ENCODE results near the gene ZNF821. TPM values are rescaled to one million over a fixed set of nuclear protein-coding genes. Genes with fewer than 3 reads are reported as not detected.

Gene ZNF821
- total RNA-seq (2022; extraction: Qiagen RNA extraction): 3.1 to 5.3 TPM (median 4.1 TPM) in 5 replicates

GRCh38 chr16:71883849-71884638 is at the start of gene ZNF821:
ZNF821 (minus strand) TSS chr16:71884182; CDS start chr16:71879946, 4,236 bp downstream.

GRCh38 chr16:71894921-71895678 is 11.1 kb upstream of the ZNF821 start, which contains the start of gene IST1:
IST1 (plus strand) TSS chr16:71895531; CDS start chr16:71915641, 20,110 bp downstream.

GRCh38 chr16:71845639-71846430 is 38.1 kb downstream of the ZNF821 start, which contains the start of gene ATXN1L:
ATXN1L (plus strand) TSS chr16:71845976; CDS start chr16:71849741, 3,765 bp downstream.

Other genes with a start within 250 kb of the ZNF821 start
- 9.7 to 12.2 TPM (median 10.3 TPM) in 5 replicates for gene PHLPP2, start 159.5 kb downstream of the ZNF821 start, total RNA-seq (2022; extraction: Qiagen RNA extraction)
- gene AP1G1, start 75.3 kb downstream of the ZNF821 start, total RNA-seq (2022; extraction: Qiagen RNA extraction): 40.3 to 50.3 TPM (median 44.1 TPM) in 5 replicates
- gene ATXN1L, start 38.2 kb downstream of the ZNF821 start, total RNA-seq (2022; extraction: Qiagen RNA extraction): 13.5 to 19.0 TPM (median 17.5 TPM) in 5 replicates
- 159 to 183 TPM (median 169 TPM) in 5 replicates for gene IST1, start 11.3 kb upstream of the ZNF821 start, total RNA-seq (2022; extraction: Qiagen RNA extraction)
- not detected in 5 replicates for gene PKD1L3, start 116.2 kb upstream of the ZNF821 start, total RNA-seq (2022; extraction: Qiagen RNA extraction)
- gene DHODH, start 124.6 kb upstream of the ZNF821 start, total RNA-seq (2022; extraction: Qiagen RNA extraction): 10.9 to 14.8 TPM (median 11.9 TPM) in 5 replicates
- gene HP, start 170.3 kb upstream of the ZNF821 start, total RNA-seq (2022; extraction: Qiagen RNA extraction): 0.33 TPM in 1 of 5 replicates, not detected in the others
- gene HPR, start 179.0 kb upstream of the ZNF821 start, total RNA-seq (2022; extraction: Qiagen RNA extraction): not detected in 5 replicates
- 16.2 to 22.7 TPM (median 21.3 TPM) in 5 replicates for gene TXNL4B, start 209.4 kb upstream of the ZNF821 start, total RNA-seq (2022; extraction: Qiagen RNA extraction)
- 48.0 to 53.4 TPM (median 49.3 TPM) in 5 replicates for gene DHX38, start 209.7 kb upstream of the ZNF821 start, total RNA-seq (2022; extraction: Qiagen RNA extraction)